Measurements from ENCODE around the gene SUPT5H. TPM values are rescaled to one million over a fixed set of nuclear protein-coding genes. Genes with fewer than 3 reads are reported as not detected.
A peak's percentile ranks its signal among the peaks of the same experiment; 100 is the strongest.

SUPT5H gene
- total and polyA plus RNA-seq, 10 of the 15 experiments (the other 5 are each of a cell fraction or from before 2014, with no cell fraction given): 27.2 to 194 (median 83.6) TPM

GRCh38 chr19:39430675-39431593 is 14.4 kb upstream of the SUPT5H start (continued):
- TF ChIP-seq POLR2AphosphoS2 (IDR thresholded peaks at IDR 0.05; ENCODE audit: low read depth, low read length) (0 out of 2 replicates have a peak, but pooled peaks have one; percentile 36), ZSCAN29 (IDR thresholded peaks at IDR 0.05) (no peak), IRF3 (IDR thresholded peaks at IDR 0.05) (no peak), EGR1 (IDR thresholded peaks at IDR 0.05; ENCODE audit: borderline replicate concordance in 1 of 2, low read depth in 2 of 2, low read length in 2 of 2) (no peak), PAX5 (IDR thresholded peaks at IDR 0.05; ENCODE audit: borderline replicate concordance, low read depth, low read length) (peak; percentile 8; the same call in 1 of the 2 replicates), HDAC2 (IDR thresholded peaks at IDR 0.05) (no peak), SMC3 (IDR thresholded peaks at IDR 0.05; ENCODE audit: borderline replicate concordance, low read length) (no peak), CHD2 (IDR thresholded peaks at IDR 0.05; ENCODE audit: borderline replicate concordance, low read depth, low read length) (peak; percentile 27; the same call in 1 of the 2 replicates), FOXM1 (IDR thresholded peaks at IDR 0.05; ENCODE audit: low read depth, low read length) (peak; percentile 53; the same call in 1 of the 2 replicates), TCF7 (IDR thresholded peaks at IDR 0.05; ENCODE audit: borderline replicate concordance) (no peak), NR2C1 (IDR thresholded peaks at IDR 0.05) (no peak), ZBTB33 (IDR thresholded peaks at IDR 0.05) (no peak), POLR2AphosphoS5 (IDR thresholded peaks at IDR 0.05; ENCODE audit: low read length) (0 out of 2 replicates have a peak, but pooled peaks have one; percentile 27), STAT1 (conservative IDR thresholded peaks at IDR 0.05) (no peak), BRCA1 (IDR thresholded peaks at IDR 0.05; ENCODE audit: low read depth, low read length) (no peak), DPF2 (IDR thresholded peaks at IDR 0.05) (0 out of 2 replicates have a peak, but pooled peaks have one; percentile 23), HCFC1 (IDR thresholded peaks at IDR 0.05; ENCODE audit: low read length) (no peak), GATAD2B (conservative IDR thresholded peaks at IDR 0.05; ENCODE audit: low read depth) (no peak), ZBED1 (IDR thresholded peaks at IDR 0.05; ENCODE audit: borderline replicate concordance) (0 out of 2 replicates have a peak, but pooled peaks have one; percentile 17), SRF (IDR thresholded peaks at IDR 0.05; ENCODE audit: low read depth in 2 of 2, low read length in 2 of 2) (no peak), ATF7 (IDR thresholded peaks at IDR 0.05; ENCODE audit: low read depth) (peak; percentile 73), USF2 (IDR thresholded peaks at IDR 0.05; ENCODE audit: borderline replicate concordance, low read depth, low read length) (no peak), MTA2 (IDR thresholded peaks at IDR 0.05; ENCODE audit: low read depth) (peak; percentile 20; the same call in 1 of the 2 replicates), SMAD1 (IDR thresholded peaks at IDR 0.05; ENCODE audit: low read depth, partially characterized antibody) (no peak), RUNX3 (IDR thresholded peaks at IDR 0.05; ENCODE audit: low read length) (peak; percentile 82), EZH2 (IDR thresholded peaks at IDR 0.05; ENCODE audit: borderline replicate concordance, control insufficient read depth, low read depth, low read length) (no peak), EED (IDR thresholded peaks at IDR 0.05; ENCODE audit: low read depth) (peak; percentile 67; the same call in 1 of the 2 replicates)

Data from GM12878 (cell line).